ENCODE data around the gene NALCN.

The NALCN gene

DNA sequence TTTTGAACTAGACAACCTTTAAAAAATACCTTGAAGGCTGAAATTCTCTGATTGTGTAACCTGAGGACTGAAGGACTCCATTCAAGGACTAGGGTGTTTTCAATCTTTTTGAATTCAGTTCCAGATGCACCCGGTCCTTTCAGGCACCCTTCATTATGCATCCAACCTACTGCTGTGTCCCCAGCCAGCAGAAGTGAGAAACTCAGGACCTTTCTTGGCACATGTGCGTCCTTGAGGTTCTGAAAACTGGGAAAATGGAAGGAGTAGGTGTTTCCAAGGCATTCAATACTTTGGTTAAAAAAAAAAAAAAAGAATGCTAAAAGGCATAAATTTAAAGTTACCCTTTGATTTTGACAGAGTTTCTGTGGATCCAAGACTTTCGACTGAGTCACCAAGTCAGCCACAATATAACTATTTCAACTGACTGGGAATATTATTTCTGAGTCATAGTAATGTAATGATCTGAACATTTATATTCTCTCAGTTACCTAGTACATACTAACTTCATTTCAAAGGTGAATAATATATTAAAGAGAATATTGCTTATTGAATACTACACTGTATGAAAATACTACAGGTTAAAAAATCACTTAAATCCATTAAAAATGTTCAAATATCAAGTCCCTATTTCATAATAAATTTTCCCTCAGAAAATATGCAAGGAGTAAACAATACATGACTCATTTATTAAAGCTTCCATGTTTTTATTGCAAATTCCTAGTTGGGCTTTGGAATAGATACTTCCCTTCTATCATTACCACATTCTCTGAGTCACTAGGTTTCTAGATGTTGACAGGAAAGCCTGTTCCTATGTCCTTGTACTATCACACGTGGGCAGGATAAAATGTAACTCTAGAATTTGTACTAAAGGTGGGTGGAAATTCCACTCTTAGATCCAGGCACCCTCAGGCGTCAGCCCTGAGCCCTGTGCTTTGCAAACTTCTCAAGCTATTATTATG lies 33.8 kb upstream of the NALCN start:
- TF ChIP-seq EGR1 (IDR thresholded peaks at IDR 0.05) (no peak), YY1 (IDR thresholded peaks at IDR 0.05; ENCODE audit: low read depth) (no peak), NFIC (IDR thresholded peaks at IDR 0.05) (no peak), TEAD4 (IDR thresholded peaks at IDR 0.05) (no peak), EP300 (IDR thresholded peaks at IDR 0.05; ENCODE audit: borderline replicate concordance) (no peak), TCF12 (IDR thresholded peaks at IDR 0.05; ENCODE audit: low read depth) (no peak), CEBPB (IDR thresholded peaks at IDR 0.05) (no peak), ZBTB7A (IDR thresholded peaks at IDR 0.05; ENCODE audit: low read depth) (no peak), CREB1 (IDR thresholded peaks at IDR 0.05; ENCODE audit: low read depth) (no peak), FOXM1 (IDR thresholded peaks at IDR 0.05; ENCODE audit: borderline replicate concordance, low read depth) (no peak), RAD21 (IDR thresholded peaks at IDR 0.05; ENCODE audit: low read depth) (no peak), TAF1 (IDR thresholded peaks at IDR 0.05; ENCODE audit: low read depth) (no peak)
- TF ChIP-seq, protein P1, sequence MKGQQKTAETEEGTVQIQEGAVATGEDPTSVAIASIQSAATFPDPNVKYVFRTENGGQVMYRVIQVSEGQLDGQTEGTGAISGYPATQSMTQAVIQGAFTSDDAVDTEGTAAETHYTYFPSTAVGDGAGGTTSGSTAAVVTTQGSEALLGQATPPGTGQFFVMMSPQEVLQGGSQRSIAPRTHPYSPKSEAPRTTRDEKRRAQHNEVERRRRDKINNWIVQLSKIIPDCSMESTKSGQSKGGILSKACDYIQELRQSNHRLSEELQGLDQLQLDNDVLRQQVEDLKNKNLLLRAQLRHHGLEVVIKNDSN (IDR thresholded peaks at IDR 0.05): no peak
- TF ChIP-seq, protein P2, sequence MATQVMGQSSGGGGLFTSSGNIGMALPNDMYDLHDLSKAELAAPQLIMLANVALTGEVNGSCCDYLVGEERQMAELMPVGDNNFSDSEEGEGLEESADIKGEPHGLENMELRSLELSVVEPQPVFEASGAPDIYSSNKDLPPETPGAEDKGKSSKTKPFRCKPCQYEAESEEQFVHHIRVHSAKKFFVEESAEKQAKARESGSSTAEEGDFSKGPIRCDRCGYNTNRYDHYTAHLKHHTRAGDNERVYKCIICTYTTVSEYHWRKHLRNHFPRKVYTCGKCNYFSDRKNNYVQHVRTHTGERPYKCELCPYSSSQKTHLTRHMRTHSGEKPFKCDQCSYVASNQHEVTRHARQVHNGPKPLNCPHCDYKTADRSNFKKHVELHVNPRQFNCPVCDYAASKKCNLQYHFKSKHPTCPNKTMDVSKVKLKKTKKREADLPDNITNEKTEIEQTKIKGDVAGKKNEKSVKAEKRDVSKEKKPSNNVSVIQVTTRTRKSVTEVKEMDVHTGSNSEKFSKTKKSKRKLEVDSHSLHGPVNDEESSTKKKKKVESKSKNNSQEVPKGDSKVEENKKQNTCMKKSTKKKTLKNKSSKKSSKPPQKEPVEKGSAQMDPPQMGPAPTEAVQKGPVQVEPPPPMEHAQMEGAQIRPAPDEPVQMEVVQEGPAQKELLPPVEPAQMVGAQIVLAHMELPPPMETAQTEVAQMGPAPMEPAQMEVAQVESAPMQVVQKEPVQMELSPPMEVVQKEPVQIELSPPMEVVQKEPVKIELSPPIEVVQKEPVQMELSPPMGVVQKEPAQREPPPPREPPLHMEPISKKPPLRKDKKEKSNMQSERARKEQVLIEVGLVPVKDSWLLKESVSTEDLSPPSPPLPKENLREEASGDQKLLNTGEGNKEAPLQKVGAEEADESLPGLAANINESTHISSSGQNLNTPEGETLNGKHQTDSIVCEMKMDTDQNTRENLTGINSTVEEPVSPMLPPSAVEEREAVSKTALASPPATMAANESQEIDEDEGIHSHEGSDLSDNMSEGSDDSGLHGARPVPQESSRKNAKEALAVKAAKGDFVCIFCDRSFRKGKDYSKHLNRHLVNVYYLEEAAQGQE (IDR thresholded peaks at IDR 0.05; ENCODE audit: low read depth): no peak
- TF ChIP-seq, protein P3, sequence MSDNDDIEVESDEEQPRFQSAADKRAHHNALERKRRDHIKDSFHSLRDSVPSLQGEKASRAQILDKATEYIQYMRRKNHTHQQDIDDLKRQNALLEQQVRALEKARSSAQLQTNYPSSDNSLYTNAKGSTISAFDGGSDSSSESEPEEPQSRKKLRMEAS (IDR thresholded peaks at IDR 0.05): no peak

DNA sequence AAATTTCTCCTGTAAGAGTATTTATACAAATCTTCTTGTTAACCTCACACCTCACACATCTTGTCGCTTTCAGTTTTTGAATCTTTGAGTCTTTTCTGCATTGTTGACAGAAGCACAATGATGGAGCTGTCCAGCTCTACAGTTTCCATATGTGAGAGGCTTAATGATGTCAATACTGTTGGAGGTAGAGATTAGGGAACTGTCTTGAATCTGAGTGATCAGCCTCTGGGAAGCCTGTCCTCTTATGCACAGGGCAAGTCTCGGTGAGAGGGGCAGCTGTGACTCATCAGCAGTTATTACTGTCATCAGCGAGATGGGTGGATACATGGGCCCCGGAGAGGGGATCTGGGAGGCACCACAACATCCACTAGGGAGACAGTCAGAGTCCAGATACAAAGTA lies 31.5 kb upstream of the NALCN start:
- TF ChIP-seq CEBPB (IDR thresholded peaks at IDR 0.05): no peak
- TF ChIP-seq, protein P2 (IDR thresholded peaks at IDR 0.05; ENCODE audit: low read depth): peak; percentile 43; the same call in 1 of the 2 replicates

DNA sequence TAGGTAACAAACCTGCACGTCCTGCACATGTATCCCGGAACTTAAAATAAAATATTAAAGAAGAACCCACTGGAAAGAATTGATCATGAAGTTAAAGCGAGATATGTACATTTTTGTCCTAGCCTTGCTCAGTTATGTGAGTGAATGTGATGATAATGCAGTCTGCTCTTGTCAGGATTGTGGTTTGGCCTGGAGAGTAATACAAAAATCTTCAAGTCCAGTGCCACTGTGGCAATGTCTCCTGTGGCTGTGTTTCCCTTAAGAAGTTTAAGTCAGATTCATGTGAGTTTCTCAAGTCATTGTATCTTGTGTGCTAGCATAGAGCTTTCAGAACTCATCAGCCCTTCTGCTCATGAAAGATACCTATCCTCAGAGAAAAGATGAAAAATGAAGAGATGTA lies 18.2 kb upstream of the NALCN start:
- TF ChIP-seq TEAD4 (IDR thresholded peaks at IDR 0.05): no peak
- TF ChIP-seq CEBPB (IDR thresholded peaks at IDR 0.05): no peak
- no peak for TF ChIP-seq YY1 (IDR thresholded peaks at IDR 0.05; ENCODE audit: low read depth)
- no peak for TF ChIP-seq TCF12 (IDR thresholded peaks at IDR 0.05; ENCODE audit: low read depth)
- TF ChIP-seq, protein P1 (IDR thresholded peaks at IDR 0.05): no peak
- TF ChIP-seq TAF1 (IDR thresholded peaks at IDR 0.05; ENCODE audit: low read depth): no peak
- TF ChIP-seq, protein P3 (IDR thresholded peaks at IDR 0.05): no peak
- no peak for TF ChIP-seq RAD21 (IDR thresholded peaks at IDR 0.05; ENCODE audit: low read depth)
- TF ChIP-seq FOXM1 (IDR thresholded peaks at IDR 0.05; ENCODE audit: borderline replicate concordance, low read depth): no peak
- no peak for TF ChIP-seq CREB1 (IDR thresholded peaks at IDR 0.05; ENCODE audit: low read depth)
- TF ChIP-seq EP300 (IDR thresholded peaks at IDR 0.05; ENCODE audit: borderline replicate concordance): no peak
- TF ChIP-seq NFIC (IDR thresholded peaks at IDR 0.05): no peak
- no peak for TF ChIP-seq ZBTB7A (IDR thresholded peaks at IDR 0.05; ENCODE audit: low read depth)
- no peak for TF ChIP-seq EGR1 (IDR thresholded peaks at IDR 0.05)
- TF ChIP-seq, protein P2 (IDR thresholded peaks at IDR 0.05; ENCODE audit: low read depth): no peak

DNA sequence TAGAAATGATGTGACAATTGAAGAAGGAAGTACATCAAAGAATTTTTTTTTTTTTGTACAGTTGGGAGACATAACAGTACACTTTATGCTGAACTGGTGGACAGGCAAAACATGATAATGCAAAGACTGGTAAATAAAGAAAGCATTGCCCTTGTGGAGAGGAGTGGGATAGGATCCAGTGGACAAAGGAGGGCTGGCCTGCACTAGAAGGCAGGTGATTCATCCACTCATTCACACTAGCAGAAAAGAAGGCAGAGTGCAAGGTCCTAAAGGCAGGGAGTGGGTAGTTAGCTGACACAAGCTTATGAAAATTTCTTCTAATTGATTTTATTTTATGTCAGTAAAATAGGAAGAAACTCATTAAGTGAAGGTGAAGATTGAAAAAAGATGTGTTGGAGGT lies 17.6 kb upstream of the NALCN start:
- TF ChIP-seq EP300 (IDR thresholded peaks at IDR 0.05; ENCODE audit: borderline replicate concordance) (no peak), ZBTB7A (IDR thresholded peaks at IDR 0.05; ENCODE audit: low read depth) (no peak), EGR1 (IDR thresholded peaks at IDR 0.05) (no peak)
- TF ChIP-seq, protein P1 (IDR thresholded peaks at IDR 0.05): no peak

Data from Ishikawa (cell line).